Activated CD4-positive, alpha-beta memory T cell treated with anti-CD3 and anti-CD28 coated beads, Interleukin-2, amount 10 ng/mL, durations not matched to agents 7 days and 5 days (primary cell): ENCODE measurements around the gene ENTHD1. TPM values are rescaled to one million over a fixed set of nuclear protein-coding genes. Genes with fewer than 3 reads are reported as not detected.
"Not testable (repeated sequence)": the region's sequence is repeated elsewhere in the genome, so short reads cannot be mapped to it uniquely, and the experiment has no call there.

Source experiments
- CTCF ChIA-PET: fragments of 350-600 bp; sonication (Branson Sonifier 250); formaldehyde crosslinking; loops from one replicate; lab custom pipeline; 2021; ENCODE audit warnings: antibody characterized with exemption, inconsistent platforms; lab: Charles Lee
- POLR2A ChIA-PET: fragments of 350-600 bp; sonication (Branson Sonifier 250); formaldehyde crosslinking; loops from one replicate; lab custom pipeline; 2021; ENCODE audit warnings: antibody characterized with exemption; lab: Charles Lee
- DNase-seq: peaks from one replicate; pipeline ENCODE4 v3.0.0-alpha.2; 2020
- H3K27ac Mint-ChIP-seq: one replicate; pipeline ENCODE4 v1.8.0; 2021; ENCODE audit warnings: mild to moderate bottlenecking, mixed read lengths
- H3K27me3 Mint-ChIP-seq: one replicate; pipeline ENCODE4 v1.8.0; 2021; ENCODE audit warnings: mixed read lengths
- H3K36me3 Mint-ChIP-seq: one replicate; pipeline ENCODE4 v1.8.0; 2021; ENCODE audit warnings: low read depth, mixed read lengths
- H3K4me1 Mint-ChIP-seq: one replicate; pipeline ENCODE4 v1.8.0; 2021; ENCODE audit warnings: mixed read lengths
- H3K4me3 Mint-ChIP-seq: one replicate; pipeline ENCODE4 v1.8.0; 2021; ENCODE audit warnings: mild to moderate bottlenecking, mixed read lengths
- H3K9me3 Mint-ChIP-seq: one replicate; pipeline ENCODE4 v1.8.0; 2021; ENCODE audit warnings: mixed read lengths
- total RNA-seq, 2 experiments: library from RNA; stranded (reverse); gene quantifications; one replicate each; pipeline ENCODE4 v1.2.3, GENCODE V29; 2021

Gene ENTHD1
- total RNA-seq, 2 experiments from 2014 or later, result 0.13 TPM; not detected in 1

DNA sequence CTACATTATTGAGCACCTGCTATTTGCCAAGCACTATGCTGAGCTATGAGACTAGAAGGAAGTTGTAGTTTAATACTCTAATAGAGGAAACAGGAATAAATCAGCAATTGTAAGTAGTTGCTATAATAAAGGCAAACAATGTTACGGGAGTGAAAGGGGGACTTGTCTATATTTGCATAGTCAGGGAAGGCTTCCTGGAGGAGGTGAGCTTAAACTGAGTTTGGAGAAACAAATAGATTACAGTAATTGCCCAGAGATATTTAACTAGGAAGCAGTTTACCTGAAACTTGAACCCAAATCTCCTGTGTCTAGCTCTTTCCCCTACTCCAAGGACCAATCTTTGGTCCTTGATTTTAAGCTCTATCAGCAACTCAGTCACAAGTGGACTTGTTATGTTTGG, 2.1 kb upstream of the ENTHD1 start:
- H3K27me3 Mint-ChIP-seq, result no peaks in the 10 kb centered on the region
- no peak overlapping the region for H3K27ac Mint-ChIP-seq
- no peak for DNase-seq
- H3K36me3 Mint-ChIP-seq, result peaks cover 3% of the 10 kb centered on the region
- H3K4me3 Mint-ChIP-seq, result no peak overlapping the region
- CTCF ChIA-PET, result interaction anchor here (0.8 kb wide), 1 partner anchor 11 kb away, joined by 3 read pairs; no protein-coding TSS in a partner anchor
- H3K4me1 Mint-ChIP-seq, result peaks cover 27% of the 10 kb centered on the region
- POLR2A ChIA-PET, result interaction anchor here (0.8 to 1.7 kb wide), 5 partner anchors 9 to 376 kb away, joined by 3 to 5 read pairs (median 3); partner anchors contain the start of gene ATF4
- no peaks in the 10 kb centered on the region for H3K9me3 Mint-ChIP-seq

- Mint-ChIP-seq H3K27me3 (no peaks in the 10 kb centered on the region), H3K27ac (no peak overlapping the region), H3K9me3 (no peaks in the 10 kb centered on the region), H3K4me1 (peaks cover 19% of the 10 kb centered on the region), H3K4me3 (no peak overlapping the region), H3K36me3 (peaks cover 3% of the 10 kb centered on the region)
- no peak for DNase-seq
- CTCF ChIA-PET, result interaction anchor here (0.6 kb wide), 1 partner anchor 16 kb away, joined by 3 read pairs; no protein-coding TSS in a partner anchor
- POLR2A ChIA-PET, result no interaction called here
These were observed 1.1 kb upstream of the ENTHD1 start for GRCh38 chr22:39894554-39895092.

DNA sequence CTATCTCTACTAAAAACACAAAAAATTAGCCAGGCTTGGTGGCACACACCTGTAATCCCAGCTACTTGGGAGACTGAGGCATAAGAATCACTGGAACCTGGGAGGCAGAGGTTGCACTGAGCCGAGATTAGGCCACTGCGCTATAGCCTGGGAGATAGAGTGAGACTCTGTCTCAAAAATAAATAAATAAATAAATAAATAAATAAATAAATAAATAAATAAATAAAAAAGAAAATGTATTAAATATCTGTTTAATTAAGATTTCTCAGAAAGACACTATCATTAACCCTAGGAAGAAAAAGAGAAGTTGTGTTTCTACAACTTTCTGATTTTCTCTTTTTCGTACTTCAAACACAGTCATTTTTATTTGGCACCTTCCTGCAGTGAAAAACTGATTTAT, 3.6 kb downstream of the ENTHD1 start:
- POLR2A ChIA-PET, H3K36me3 Mint-ChIP-seq, H3K27me3 Mint-ChIP-seq, H3K9me3 Mint-ChIP-seq, DNase-seq, H3K27ac Mint-ChIP-seq, H3K4me3 Mint-ChIP-seq, CTCF ChIA-PET: not testable (repeated sequence)
- H3K4me1 Mint-ChIP-seq, result peaks cover 12% of the 10 kb centered on the region

- Mint-ChIP-seq H3K27me3 (peaks cover 7% of the 10 kb centered on the region), H3K36me3 (no peaks in the 10 kb centered on the region), H3K4me3 (no peak overlapping the region), H3K27ac (no peak overlapping the region), H3K4me1 (no peaks in the 10 kb centered on the region), H3K9me3 (no peaks in the 10 kb centered on the region)
- ChIA-PET POLR2A (no interaction called here), CTCF (interaction anchor here (0.7 kb wide), 2 partner anchors 45 to 52 kb away, joined by 3 read pairs; no protein-coding TSS in a partner anchor)
- no peak for DNase-seq
These were observed 10.5 kb downstream of the ENTHD1 start for GRCh38 chr22:39883057-39883456.

- no peaks in the 10 kb centered on the region for H3K36me3 Mint-ChIP-seq
- DNase-seq, result no peak
- peaks cover 8% of the 10 kb centered on the region for H3K27me3 Mint-ChIP-seq
- H3K9me3 Mint-ChIP-seq, result no peaks in the 10 kb centered on the region
- no peak overlapping the region for H3K27ac Mint-ChIP-seq
- CTCF ChIA-PET, result no interaction called here
- POLR2A ChIA-PET, result no interaction called here
- H3K4me1 Mint-ChIP-seq, result no peaks in the 10 kb centered on the region
- H3K4me3 Mint-ChIP-seq, result no peak overlapping the region
These were observed 12.8 kb downstream of the ENTHD1 start for GRCh38 chr22:39880722-39881121.

DNA sequence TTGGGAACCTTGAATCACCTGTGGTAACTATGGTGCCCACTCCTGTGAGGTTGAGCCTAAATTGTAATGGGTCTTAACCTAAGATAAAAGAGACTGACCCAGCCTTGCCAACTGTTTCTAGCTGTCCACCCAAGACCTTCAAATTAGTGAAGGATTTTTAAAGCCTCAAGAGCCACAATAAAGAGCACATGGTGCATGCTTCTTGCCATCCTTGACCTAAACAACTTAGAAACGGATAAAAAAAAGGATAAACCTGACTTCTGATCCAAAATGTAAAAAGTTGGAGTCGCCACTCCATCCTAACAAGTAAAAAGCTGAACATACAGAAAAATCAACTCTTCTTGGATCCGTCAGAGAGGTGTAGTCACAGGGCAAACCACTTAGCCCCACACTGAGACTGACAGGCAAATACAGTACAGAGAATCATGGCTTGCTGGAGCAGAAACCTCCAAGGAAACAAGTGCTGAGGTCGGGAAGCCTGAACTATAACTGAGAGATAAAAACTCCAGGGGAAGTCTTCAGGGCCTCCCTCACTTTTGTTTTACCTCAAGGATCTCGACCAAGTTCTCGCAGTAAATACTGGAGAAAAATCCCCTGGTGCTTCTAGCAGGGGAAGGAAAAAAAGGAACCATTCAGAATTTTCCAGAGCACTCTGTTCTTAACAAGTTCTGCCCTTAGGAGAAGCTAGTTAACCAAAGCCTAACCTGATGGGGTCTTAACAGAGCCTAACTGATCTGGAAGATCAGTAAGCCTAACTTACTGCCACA, 16.3 kb downstream of the ENTHD1 start:
- ChIA-PET POLR2A (no interaction called here), CTCF (no interaction called here)
- no peaks in the 10 kb centered on the region for H3K4me1 Mint-ChIP-seq
- H3K27ac Mint-ChIP-seq, result no peak overlapping the region
- H3K27me3 Mint-ChIP-seq, result peaks cover 11% of the 10 kb centered on the region
- no peaks in the 10 kb centered on the region for H3K36me3 Mint-ChIP-seq
- no peaks in the 10 kb centered on the region for H3K9me3 Mint-ChIP-seq
- no peak overlapping the region for H3K4me3 Mint-ChIP-seq
- DNase-seq, result no peak

- H3K4me1 Mint-ChIP-seq, H3K4me3 Mint-ChIP-seq, DNase-seq, POLR2A ChIA-PET, H3K9me3 Mint-ChIP-seq, H3K36me3 Mint-ChIP-seq, H3K27ac Mint-ChIP-seq, CTCF ChIA-PET: not testable (repeated sequence)
- H3K27me3 Mint-ChIP-seq, result peaks cover 11% of the 10 kb centered on the region
These were observed 18.2 kb downstream of the ENTHD1 start for GRCh38 chr22:39875176-39875885.

DNA sequence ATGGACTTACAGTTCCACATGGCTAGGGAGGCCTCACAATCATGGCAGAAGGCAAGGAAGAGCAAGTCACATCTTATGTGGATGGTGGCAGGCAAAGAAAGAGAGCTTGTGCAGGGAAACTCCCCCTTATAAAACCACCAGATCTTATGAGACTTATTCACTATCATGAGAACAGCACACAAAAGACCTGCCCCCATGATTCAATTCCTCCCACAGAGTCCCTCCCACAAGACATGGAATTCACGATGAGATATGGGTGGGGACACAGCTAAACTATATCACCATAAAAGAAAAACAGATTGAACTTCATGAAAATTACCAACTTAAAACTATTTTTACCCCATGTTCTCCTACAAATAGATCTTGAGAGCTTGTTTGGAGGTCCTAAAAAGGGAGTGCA, 19.6 kb downstream of the ENTHD1 start:
- H3K27ac Mint-ChIP-seq, result no peak overlapping the region
- H3K9me3 Mint-ChIP-seq, result peaks cover 3% of the 10 kb centered on the region
- peaks cover 10% of the 10 kb centered on the region for H3K27me3 Mint-ChIP-seq
- DNase-seq, result no peak
- H3K4me1 Mint-ChIP-seq, result peaks cover 2% of the 10 kb centered on the region
- H3K36me3 Mint-ChIP-seq, result no peaks in the 10 kb centered on the region
- H3K4me3 Mint-ChIP-seq, result no peak overlapping the region
- CTCF ChIA-PET, result interaction anchor here (1.1 kb wide), 1 partner anchor 260 kb away, joined by 4 read pairs; no protein-coding TSS in a partner anchor
- POLR2A ChIA-PET, result no interaction called here

- H3K27ac Mint-ChIP-seq, result no peak overlapping the region
- no peak overlapping the region for H3K4me3 Mint-ChIP-seq
- CTCF ChIA-PET, result interaction anchor here (0.7 to 1.1 kb wide), 2 partner anchors 11 to 53 kb away, joined by 3 read pairs; no protein-coding TSS in a partner anchor
- DNase-seq, result no peak
- peaks cover 8% of the 10 kb centered on the region for H3K4me1 Mint-ChIP-seq
- H3K36me3 Mint-ChIP-seq, result no peaks in the 10 kb centered on the region
- peaks cover 7% of the 10 kb centered on the region for H3K9me3 Mint-ChIP-seq
- POLR2A ChIA-PET, result no interaction called here
- peaks cover 7% of the 10 kb centered on the region for H3K27me3 Mint-ChIP-seq
These were observed 21.0 kb downstream of the ENTHD1 start for GRCh38 chr22:39872548-39872947.

DNA sequence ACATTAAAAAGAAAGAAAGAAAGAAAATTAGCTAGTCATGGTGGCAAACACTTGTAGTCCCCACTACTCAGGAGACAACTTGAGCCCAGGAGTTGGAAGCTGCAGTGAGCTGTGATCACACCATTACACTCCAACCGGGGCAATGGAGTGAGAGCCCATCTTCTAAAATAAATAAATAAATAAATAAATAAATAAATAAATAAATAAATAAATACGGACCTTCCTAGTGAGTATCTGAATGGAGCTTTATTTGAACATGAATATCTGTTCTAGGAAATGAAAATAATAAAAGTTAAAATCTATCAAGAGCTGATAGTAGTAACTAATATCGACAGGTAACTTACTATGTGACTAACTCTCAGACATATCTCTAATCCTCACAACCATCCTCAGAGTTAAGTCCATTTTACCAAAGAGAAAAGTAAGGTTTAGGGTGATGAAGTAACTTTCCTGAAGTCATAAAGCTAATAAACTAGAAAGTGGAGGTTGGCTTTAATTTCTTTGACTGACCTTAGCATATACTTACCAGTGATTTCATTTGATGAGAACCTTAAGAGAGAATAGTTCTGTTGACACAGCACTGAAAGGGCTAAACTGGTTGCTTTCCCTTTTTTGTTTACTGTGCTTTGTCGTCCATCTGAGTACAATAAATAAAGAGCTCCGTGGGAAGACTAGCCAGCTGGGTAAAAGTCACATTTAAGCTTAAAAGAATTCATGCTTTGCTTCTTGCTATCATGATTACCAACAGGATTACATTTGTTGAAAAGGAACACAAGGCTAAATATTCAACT, 22.4 kb downstream of the ENTHD1 start:
- Mint-ChIP-seq H3K27ac (no peak overlapping the region), H3K27me3 (peaks cover 7% of the 10 kb centered on the region), H3K4me1 (peaks cover 8% of the 10 kb centered on the region), H3K4me3 (no peak overlapping the region), H3K36me3 (no peaks in the 10 kb centered on the region), H3K9me3 (peaks cover 7% of the 10 kb centered on the region)
- DNase-seq, result no peak
- ChIA-PET POLR2A (no interaction called here), CTCF (interaction anchor here (0.5 to 0.9 kb wide), 2 partner anchors 15 to 334 kb away, joined by 4 to 7 read pairs; no protein-coding TSS in a partner anchor)

- DNase-seq, H3K9me3 Mint-ChIP-seq, H3K27me3 Mint-ChIP-seq, H3K36me3 Mint-ChIP-seq, POLR2A ChIA-PET, CTCF ChIA-PET, H3K4me1 Mint-ChIP-seq, H3K4me3 Mint-ChIP-seq, H3K27ac Mint-ChIP-seq: not testable (repeated sequence)
These were observed 23.8 kb downstream of the ENTHD1 start for GRCh38 chr22:39869797-39870196.

DNA sequence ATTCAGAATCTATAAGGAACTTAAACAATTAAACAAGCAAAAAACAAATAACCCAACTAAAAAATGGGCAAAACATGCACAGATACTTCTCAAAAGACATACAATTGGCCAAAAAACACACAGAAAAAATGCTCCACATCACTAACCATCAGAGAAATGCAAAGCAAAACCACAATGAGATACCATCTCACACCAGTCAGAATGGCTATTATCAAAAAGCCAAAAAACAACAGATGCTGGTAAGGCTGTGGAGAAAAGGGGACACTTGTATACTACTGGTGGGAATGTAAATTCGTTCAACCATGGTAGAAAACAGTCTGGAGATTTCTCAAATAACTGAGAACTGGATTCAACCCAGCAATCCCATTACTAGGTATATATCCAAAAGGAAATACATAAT, 24.8 kb downstream of the ENTHD1 start:
- Mint-ChIP-seq H3K9me3 (peaks cover 7% of the 10 kb centered on the region), H3K4me3 (no peak overlapping the region), H3K27me3 (peaks cover 6% of the 10 kb centered on the region), H3K27ac (no peak overlapping the region), H3K4me1 (peaks cover 8% of the 10 kb centered on the region), H3K36me3 (no peaks in the 10 kb centered on the region)
- CTCF ChIA-PET, result no interaction called here
- POLR2A ChIA-PET, result no interaction called here
- DNase-seq, result no peak
